ENCODE measurements around the gene HMGN4.

HMGN4 gene

GRCh38 chr6:26594730-26595632 is 56.8 kb downstream of the HMGN4 start:
- CTCF ChIA-PET, result interaction anchor here (0.7 to 6.4 kb wide), 56 partner anchors 9 to 1300 kb away, joined by 3 to 280 read pairs (median 4); a partner anchor contains a TSS
- DNase-seq (ENCODE audit: extremely low spot score), result no peak
- TF ChIP-seq, protein P1, sequence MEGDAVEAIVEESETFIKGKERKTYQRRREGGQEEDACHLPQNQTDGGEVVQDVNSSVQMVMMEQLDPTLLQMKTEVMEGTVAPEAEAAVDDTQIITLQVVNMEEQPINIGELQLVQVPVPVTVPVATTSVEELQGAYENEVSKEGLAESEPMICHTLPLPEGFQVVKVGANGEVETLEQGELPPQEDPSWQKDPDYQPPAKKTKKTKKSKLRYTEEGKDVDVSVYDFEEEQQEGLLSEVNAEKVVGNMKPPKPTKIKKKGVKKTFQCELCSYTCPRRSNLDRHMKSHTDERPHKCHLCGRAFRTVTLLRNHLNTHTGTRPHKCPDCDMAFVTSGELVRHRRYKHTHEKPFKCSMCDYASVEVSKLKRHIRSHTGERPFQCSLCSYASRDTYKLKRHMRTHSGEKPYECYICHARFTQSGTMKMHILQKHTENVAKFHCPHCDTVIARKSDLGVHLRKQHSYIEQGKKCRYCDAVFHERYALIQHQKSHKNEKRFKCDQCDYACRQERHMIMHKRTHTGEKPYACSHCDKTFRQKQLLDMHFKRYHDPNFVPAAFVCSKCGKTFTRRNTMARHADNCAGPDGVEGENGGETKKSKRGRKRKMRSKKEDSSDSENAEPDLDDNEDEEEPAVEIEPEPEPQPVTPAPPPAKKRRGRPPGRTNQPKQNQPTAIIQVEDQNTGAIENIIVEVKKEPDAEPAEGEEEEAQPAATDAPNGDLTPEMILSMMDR (IDR thresholded peaks at IDR 0.05; ENCODE audit: control extremely low read depth, extremely low read depth, low read depth, missing control alignments), result no peak

GRCh38 chr6:26595669-26596269 is 57.6 kb downstream of the HMGN4 start:
- TF ChIP-seq, protein P1 (IDR thresholded peaks at IDR 0.05; ENCODE audit: control extremely low read depth, extremely low read depth, low read depth, missing control alignments), result peak; percentile 76
- CTCF ChIA-PET, result interaction anchor here (0.7 to 6.4 kb wide), 57 partner anchors 8 to 1299 kb away, joined by 3 to 280 read pairs (median 4); a partner anchor contains a TSS
- peak; percentile 82 for DNase-seq (ENCODE audit: extremely low spot score)
- POLR2A ChIA-PET, result interaction anchor here (0.5 to 1.1 kb wide), 5 partner anchors 24 to 1297 kb away, joined by 3 read pairs; a partner anchor contains a TSS

More at GRCh38 chr6:26594730-26595632, 56.8 kb downstream of the HMGN4 start:
- POLR2A ChIA-PET, result interaction anchor here (0.5 to 1.2 kb wide), 6 partner anchors 23 to 1298 kb away, joined by 3 read pairs; a partner anchor contains a TSS
